GM12874 (cell line): ENCODE data around the gene IRS2.

ENCODE experiments used
- CTCF ChIP-seq: IDR thresholded peaks from 2 replicates; pipeline ENCODE4 v1.5.1; 2011; ENCODE audit warnings: low read depth, mild to moderate bottlenecking, control low read depth, low read length, moderate library complexity; ENCODE audit not compliant: insufficient read depth

The IRS2 gene

GRCh38 chr13:109718726-109719125, 67.7 kb downstream of the IRS2 start:
- no peak for TF ChIP-seq CTCF

GRCh38 chr13:109717686-109718085, 68.7 kb downstream of the IRS2 start:
- TF ChIP-seq CTCF: no peak

GRCh38 chr13:109715902-109716301, 70.5 kb downstream of the IRS2 start:
- TF ChIP-seq CTCF: no peak

- TF ChIP-seq CTCF: no peak
Measured at GRCh38 chr13:109713681-109714080, 72.7 kb downstream of the IRS2 start.

- TF ChIP-seq CTCF: no peak
Measured at GRCh38 chr13:109712124-109712722, 74.2 kb downstream of the IRS2 start.

GRCh38 chr13:109707742-109708617, 78.4 kb downstream of the IRS2 start:
- TF ChIP-seq CTCF: no peak

- no peak for TF ChIP-seq CTCF
Measured at GRCh38 chr13:109707044-109707741, 79.2 kb downstream of the IRS2 start.
